H9 (cell line): ENCODE results near the gene LMTK3. TPM values are rescaled to one million over a fixed set of nuclear protein-coding genes. Genes with fewer than 3 reads are reported as not detected.

Experiments
- DNase-seq: peaks from one replicate; pipeline ENCODE4 v3.0.0-alpha.2; 2017
- H2AFZ ChIP-seq: one replicate; pipeline ENCODE4 v1.6.1; 2013; ENCODE audit warnings: mild to moderate bottlenecking, low read length, control low read depth, moderate library complexity
- H2AK5ac ChIP-seq: 2 replicates; pipeline ENCODE4 v1.6.1; 2013; ENCODE audit warnings: low read length, control low read depth, mixed read lengths; ENCODE audit not compliant: insufficient read length
- H2BK120ac ChIP-seq: one replicate; pipeline ENCODE4 v1.6.1; 2013; ENCODE audit warnings: low read depth, mild to moderate bottlenecking, low read length, control low read depth, inconsistent platforms; ENCODE audit not compliant: poor library complexity, severe bottlenecking
- H2BK12ac ChIP-seq: 2 replicates; pipeline ENCODE4 v1.6.1; 2013; ENCODE audit warnings: low read length, control low read depth, mixed read lengths, low read depth; ENCODE audit not compliant: insufficient read length
- H2BK15ac ChIP-seq: 2 replicates; pipeline ENCODE4 v1.6.1; 2013; ENCODE audit warnings: low read depth, low read length, control low read depth
- H2BK20ac ChIP-seq: one replicate; pipeline ENCODE4 v1.6.1; 2013; ENCODE audit warnings: low read depth, mild to moderate bottlenecking, low read length, control low read depth, inconsistent platforms; ENCODE audit not compliant: poor library complexity, severe bottlenecking
- H2BK5ac ChIP-seq: 2 replicates; pipeline ENCODE4 v1.6.1; 2013; ENCODE audit warnings: low read length, control low read depth, mixed read lengths; ENCODE audit not compliant: insufficient read length
- H3K14ac ChIP-seq: 2 replicates; pipeline ENCODE4 v1.6.1; 2013; ENCODE audit warnings: low read length, control low read depth; ENCODE audit not compliant: insufficient read depth
- H3K18ac ChIP-seq: 2 replicates; pipeline ENCODE4 v1.6.1; 2013; ENCODE audit warnings: low read depth, mild to moderate bottlenecking, mixed read lengths, low read length, control low read depth; ENCODE audit not compliant: insufficient read length
- H3K23ac ChIP-seq: 2 replicates; pipeline ENCODE4 v1.6.1; 2013; ENCODE audit warnings: low read length, control low read depth, mixed read lengths, low read depth; ENCODE audit not compliant: insufficient read length
- H3K23me2 ChIP-seq: 2 replicates; pipeline ENCODE4 v1.6.1; 2013; ENCODE audit warnings: low read depth, mild to moderate bottlenecking, mixed read lengths, low read length, control low read depth; ENCODE audit not compliant: insufficient read length, poor library complexity, severe bottlenecking
- H3K27ac ChIP-seq: 2 replicates; pipeline ENCODE4 v1.5.1; 2013; ENCODE audit warnings: low read length, control low read depth, mixed read lengths, low read depth; ENCODE audit not compliant: insufficient read length
- H3K27me3 ChIP-seq: 2 replicates; pipeline ENCODE4 v1.6.1; 2013; ENCODE audit warnings: low read length, control low read depth, inconsistent platforms; ENCODE audit not compliant: insufficient read depth
- H3K4ac ChIP-seq: 2 replicates; pipeline ENCODE4 v1.6.1; 2013; ENCODE audit warnings: low read depth, mild to moderate bottlenecking, control low read depth, inconsistent platforms, low read length, moderate library complexity
- H3K4me1 ChIP-seq: 2 replicates; pipeline ENCODE4 v1.6.1; 2013; ENCODE audit warnings: low read length, control low read depth, inconsistent platforms; ENCODE audit not compliant: insufficient read depth
- H3K4me2 ChIP-seq: 2 replicates; pipeline ENCODE4 v1.6.1; 2013; ENCODE audit warnings: low read length, control low read depth, mixed read lengths; ENCODE audit not compliant: insufficient read length, insufficient read depth
- H3K56ac ChIP-seq: 2 replicates; pipeline ENCODE4 v1.6.1; 2013; ENCODE audit warnings: low read depth, mild to moderate bottlenecking, mixed read lengths, low read length, control low read depth; ENCODE audit not compliant: insufficient read length
- H3K79me1 ChIP-seq: 2 replicates; pipeline ENCODE4 v1.6.1; 2013; ENCODE audit warnings: low read depth, mild to moderate bottlenecking, moderate library complexity, low read length, control low read depth, inconsistent platforms; ENCODE audit not compliant: insufficient read depth, poor library complexity, severe bottlenecking
- H3K79me2 ChIP-seq: 2 replicates; pipeline ENCODE4 v1.6.1; 2013; ENCODE audit warnings: low read length, control low read depth, inconsistent platforms; ENCODE audit not compliant: insufficient read depth
- H3K9ac ChIP-seq: 2 replicates; pipeline ENCODE4 v1.6.1; 2013; ENCODE audit warnings: low read length, control low read depth, mixed read lengths; ENCODE audit not compliant: insufficient read length; ENCODE audit errors: extremely low read depth
- H3K9me3 ChIP-seq: one replicate; pipeline ENCODE4 v1.6.1; 2013; ENCODE audit warnings: low read depth, low read length, inconsistent platforms; ENCODE audit not compliant: control insufficient read depth
- H3T11ph ChIP-seq: one replicate; pipeline ENCODE4 v1.6.1; 2013; ENCODE audit warnings: mild to moderate bottlenecking, low read length, control low read depth, inconsistent platforms
- H4K20me1 ChIP-seq: one replicate; pipeline ENCODE4 v1.6.1; 2013; ENCODE audit not compliant: control insufficient read depth, insufficient read length, insufficient read depth
- H4K5ac ChIP-seq: 2 replicates; pipeline ENCODE4 v1.6.1; 2013; ENCODE audit warnings: low read depth, mild to moderate bottlenecking, mixed read lengths, low read length, control low read depth; ENCODE audit not compliant: insufficient read length
- H4K8ac ChIP-seq: replicated peaks from 2 replicates; pipeline ENCODE4 v1.6.1; 2013; ENCODE audit warnings: low read length, control low read depth, mixed read lengths, low read depth; ENCODE audit not compliant: insufficient read length
- H4K91ac ChIP-seq: 2 replicates; pipeline ENCODE4 v1.6.1; 2013; ENCODE audit warnings: low read depth, mild to moderate bottlenecking, moderate library complexity, mixed read lengths, low read length, control low read depth; ENCODE audit not compliant: insufficient read length
- H3K27ac Mint-ChIP-seq, 3 experiments: 2 replicates in 2 of 3; 3 replicates in 1 of 3; pipeline ENCODE4 v1.8.0; 2020 to 2021; ENCODE audit warnings: mixed read lengths in 3 of 3, mild to moderate bottlenecking in 1 of 3, moderate library complexity in 1 of 3
- H3K27me3 Mint-ChIP-seq: 2 replicates; pipeline ENCODE4 v1.8.0; 2021; ENCODE audit warnings: low read depth, mild to moderate bottlenecking, moderate library complexity, mixed read lengths
- H3K36me3 Mint-ChIP-seq, 3 experiments: 2 replicates in 2 of 3; 3 replicates in 1 of 3; pipeline ENCODE4 v1.8.0; 2020 to 2021; ENCODE audit warnings: low read depth in 3 of 3, mixed read lengths in 3 of 3; ENCODE audit not compliant: insufficient read depth in 1 of 3
- H3K4me1 Mint-ChIP-seq, 2 experiments: 2 replicates each; pipeline ENCODE4 v1.8.0; 2020; ENCODE audit warnings: mixed read lengths in 2 of 2
- H3K4me3 Mint-ChIP-seq, 2 experiments: 2 replicates in 1 of 2; 3 replicates in 1 of 2; pipeline ENCODE4 v1.8.0; 2020 to 2021; ENCODE audit warnings: mild to moderate bottlenecking in 2 of 2, mixed read lengths in 2 of 2, moderate library complexity in 1 of 2
- H3K9me3 Mint-ChIP-seq, 2 experiments: 2 replicates in 1 of 2; 3 replicates in 1 of 2; pipeline ENCODE4 v1.8.0; 2020; ENCODE audit warnings: mild to moderate bottlenecking in 2 of 2, mixed read lengths in 2 of 2, moderate library complexity in 1 of 2
- CTCF ChIP-seq: fragments of 200-600 bp; sonication (generic); conservative IDR thresholded peaks from 3 replicates; pipeline ENCODE4 v1.8.0; 2021; ENCODE audit warnings: antibody characterized with exemption, mild to moderate bottlenecking
- WGBS: extraction: QIAGEN DNeasy Blood & Tissue Kit; methylation state at CpG from one replicate; pipeline ENCODE4 v1.1.7; 2013; ENCODE audit warnings: missing lambda C conversion rate, low lambda C conversion rate, mixed read lengths; ENCODE audit not compliant: insufficient read length; ENCODE audit errors: extremely low coverage; 5-methylcytosine and 5-hydroxymethylcytosine counted together
- total RNA-seq: library from RNA; stranded (reverse); gene quantifications from 2 replicates; pipeline ENCODE4 v1.2.1, GENCODE V29; 2021

Gene LMTK3
- total RNA-seq, 1 experiment from 2014 or later: 14.4 TPM

GRCh38 chr19:48501494-48502349 lies 9.9 kb downstream of the LMTK3 start:
- Histone ChIP-seq H4K20me1 (no peaks in the 10 kb centered on the region), H3K23ac (no peak overlapping the region), H4K8ac (no peak overlapping the region), H2BK12ac (no peak overlapping the region), H3T11ph (no peak overlapping the region), H4K5ac (no peak overlapping the region), H3K79me1 (no peaks in the 10 kb centered on the region), H3K4me2 (peak overlapping the region; percentile 41), H3K14ac (no peak overlapping the region), H3K79me2 (no peaks in the 10 kb centered on the region), H3K56ac (no peak overlapping the region), H3K23me2 (peaks cover 12% of the 10 kb centered on the region), H2BK15ac (no peak overlapping the region), H2AK5ac (no peak overlapping the region), H2BK5ac (no peak overlapping the region), H3K4ac (no peak overlapping the region), H2BK120ac (no peak overlapping the region), H3K18ac (no peak overlapping the region), H3K27ac (no peak overlapping the region), H3K4me1 (no peaks in the 10 kb centered on the region), H4K91ac (no peak overlapping the region), H2AFZ (no peak overlapping the region), H3K9ac (no peak overlapping the region), H3K27me3 (no peaks in the 10 kb centered on the region), H2BK20ac (no peak overlapping the region), H3K9me3 (no peaks in the 10 kb centered on the region)
- Mint-ChIP-seq H3K27ac (peak overlapping the region; percentile 91 to 99 (median 95)), H3K36me3 (peaks cover 0 to 5% (median 0%) of the 10 kb centered on the region in 3 experiments; a peak in 4 of 7 replicates), H3K9me3 (no peaks in the 10 kb centered on the region), H3K4me3 (peak overlapping the region; percentile 75 to 80), H3K27me3 (peaks cover 6% of the 10 kb centered on the region), H3K4me1 (peaks cover 8 to 27% of the 10 kb centered on the region in 2 experiments)
- no peak for TF ChIP-seq CTCF
- WGBS: no CpG with 5 or more reads among the region's 20 CpGs
- DNase-seq: peak; percentile 100
